Heart left ventricle (tissue), 13 donors: ENCODE data around the gene SPA17.

Experiments
- CTCF ChIP-seq, 12 donors: fragments of 200-600 bp; sonication (generic) in 4 of 12; IDR thresholded peaks; one replicate each; pipeline versions ENCODE4 v1.5.0 to v1.8.0; 2018 to 2022; ENCODE audit warnings: antibody characterized with exemption in 12 of 12, mild to moderate bottlenecking in 5 of 12
- POLR2A ChIP-seq, 2 donors: fragments of 450-650 bp; IDR thresholded peaks; one replicate each; pipeline ENCODE4 v1.6.1; 2017; ENCODE audit warnings: antibody characterized with exemption in 2 of 2, mild to moderate bottlenecking in 2 of 2, moderate library complexity in 2 of 2
- donor health status: ischemic (EF 13 %, LVEDD 7.1; RV severe dilation, severe dysfunction).
- donor health status: DM: no; HTN: yes; CAD: no.
- donor health status: DM: no; HTN: no; CAD: no.
- donor health status: ischemic (EF 25% LVEDD 6.9; RV normal size, moderate dysfunction).
- donor health status: ischemic (EF 25% LVEDD 5.7; RV mildly dilated, moderate dysfunction).
- donor health status: ischemic (EF 35%, LVEDD 5.7; RV mildly dilated, moderate dysfunction).
- donor health status: nonischemic (EF 11% LVEDD 7.7; RV severe dilation, severe dysfunction).
- donor health status: DM: yes; HTN: yes; CAD: no.
- donor health status: PGD.
- donor health status: ischemic (EF 29% LVEDD 5.4; RV normal size, mild dysfunction).
- donor health status: nonischemic (EF 23%, LVEDD 6.1; RV moderate dilation, normal function).

GRCh38 chr11:124716591-124716990 is 42.9 kb downstream of the SPA17 start:
- TF ChIP-seq CTCF (IDR thresholded peaks at IDR 0.05) (no peak), POLR2A (IDR thresholded peaks at IDR 0.05) (no peak)
